ENCODE results near the gene PLXNA4. TPM values are rescaled to one million over a fixed set of nuclear protein-coding genes. Genes with fewer than 3 reads are reported as not detected.

The PLXNA4 gene
- total RNA-seq, 1 experiment from 2014 or later: not detected

GRCh38 chr7:132326878-132327589 lies 249.2 kb downstream of the PLXNA4 start (continued):
- TF ChIP-seq ZBTB33 (IDR thresholded peaks at IDR 0.05; ENCODE audit: extremely low read depth, insufficient replicate concordance, low read length): no peak
- no peak for TF ChIP-seq EZH2phosphoT487 (IDR thresholded peaks at IDR 0.05; ENCODE audit: borderline replicate concordance)
- TF ChIP-seq YY1 (IDR thresholded peaks at IDR 0.05; ENCODE audit: extremely low read depth, insufficient replicate concordance, low read depth, low read length): no peak
- no peak for TF ChIP-seq SRF (IDR thresholded peaks at IDR 0.05; ENCODE audit: low read depth)
- no peak for TF ChIP-seq FOSL1 (IDR thresholded peaks at IDR 0.05; ENCODE audit: low read depth)
- TF ChIP-seq ZNF274 (IDR thresholded peaks at IDR 0.05; ENCODE audit: low read depth, low read length): no peak
- TF ChIP-seq TCF7L2 (IDR thresholded peaks at IDR 0.05; ENCODE audit: borderline replicate concordance, extremely low read depth, insufficient read depth, insufficient read length): no peak
- TF ChIP-seq CBX3 (IDR thresholded peaks at IDR 0.05; ENCODE audit: low read depth): no peak
- no peak for TF ChIP-seq ELF1 (IDR thresholded peaks at IDR 0.05; ENCODE audit: borderline replicate concordance, low read depth)

- CTCF ChIA-PET: no interaction called here
- TF ChIP-seq EZH2 (IDR thresholded peaks at IDR 0.05): no peak
- no peak for TF ChIP-seq MAX (IDR thresholded peaks at IDR 0.05)
- TF ChIP-seq CEBPB (IDR thresholded peaks at IDR 0.05; ENCODE audit: low read depth): no peak
- TF ChIP-seq ZFX (IDR thresholded peaks at IDR 0.05): no peak
- no peak for TF ChIP-seq EGR1 (IDR thresholded peaks at IDR 0.05; ENCODE audit: low read depth)
- no peak for TF ChIP-seq REST (IDR thresholded peaks at IDR 0.05; ENCODE audit: low read depth)
- TF ChIP-seq RAD21 (IDR thresholded peaks at IDR 0.05; ENCODE audit: low read depth): no peak
- no peak for TF ChIP-seq ELF1 (IDR thresholded peaks at IDR 0.05; ENCODE audit: borderline replicate concordance, low read depth)
- no peak for TF ChIP-seq SP1 (IDR thresholded peaks at IDR 0.05; ENCODE audit: low read depth)
- TF ChIP-seq TCF7L2 (IDR thresholded peaks at IDR 0.05; ENCODE audit: borderline replicate concordance, extremely low read depth, insufficient read depth, insufficient read length): no peak
- no peak for TF ChIP-seq SRF (IDR thresholded peaks at IDR 0.05; ENCODE audit: low read depth)
- Histone ChIP-seq H3K4me2 (ENCODE audit: low read length) (no peak overlapping the region), H3K27me3 (ENCODE audit: insufficient read depth, low read length) (peaks cover 72% of the 10 kb centered on the region), H3K36me3 (ENCODE audit: control insufficient read depth in 1 of 2, insufficient read depth in 2 of 2, low read length in 2 of 2) (no peaks in the 10 kb centered on the region), H4K20me1 (ENCODE audit: insufficient read depth) (no peaks in the 10 kb centered on the region), H3K9ac (ENCODE audit: low read length) (no peak overlapping the region), H3K4me1 (ENCODE audit: control insufficient read depth in 1 of 2, insufficient read depth in 2 of 2, low read length in 2 of 2) (0 out of 4 replicates have a peak, but pooled peaks cover 0 to 3% of the 10 kb centered on the region in 2 experiments), H3K27ac (ENCODE audit: low read depth, low read length) (no peak overlapping the region), H3K4me3 (replicated peaks in 1 of 2; ENCODE audit: low read depth in 1 of 2, low read length in 2 of 2) (no peak overlapping the region), H3K79me2 (ENCODE audit: insufficient read depth, low read length) (no peaks in the 10 kb centered on the region), H2AFZ (ENCODE audit: low read depth, low read length, poor library complexity, severe bottlenecking) (no peak overlapping the region), H3K9me3 (ENCODE audit: control insufficient read depth in 1 of 2, insufficient read depth in 1 of 2, low read depth in 1 of 2, low read length in 2 of 2) (no peaks in the 10 kb centered on the region), H3K9me2 (ENCODE audit: insufficient read depth) (no peaks in the 10 kb centered on the region)
- BruUV-seq (replicated peaks): no TSS peak
- ATAC-seq (no peak), DNase-seq (ENCODE audit: low read depth, low spot score) (no peak)
- POLR2A ChIA-PET: no interaction called here
- intact Hi-C loops (cut with micrococcal nuclease): no loop called here
- RAD21 ChIA-PET (ENCODE audit: low non-redundant PET in 1 of 2, low total read pairs in 2 of 2, uncharacterized antibody in 2 of 2, unreplicated experiment in 2 of 2): no interaction called here
Measured at GRCh38 chr7:132322970-132323369, 253.3 kb downstream of the PLXNA4 start.
